Measurements from ENCODE around the gene DTNA. TPM values are rescaled to one million over a fixed set of nuclear protein-coding genes. Genes with fewer than 3 reads are reported as not detected.

Gene DTNA
- total RNA-seq, 1 donor, result 10.1 TPM

GRCh38 chr18:34738175-34738894 lies 28.2 kb downstream of the DTNA start:
- Histone ChIP-seq H4K20me1 (ENCODE audit: insufficient read depth, low read length) (no peaks in the 10 kb centered on the region), H3K79me2 (ENCODE audit: insufficient read depth, low read length) (no peaks in the 10 kb centered on the region), H3K9me3 (ENCODE audit: low read depth, low read length) (no peaks in the 10 kb centered on the region), H3K4me1 (ENCODE audit: insufficient read depth, low read length) (no peaks in the 10 kb centered on the region), H3K27ac (ENCODE audit: low read depth, low read length) (no peak overlapping the region), H3K4me2 (ENCODE audit: insufficient read depth, low read length) (no peak overlapping the region), H3K4me3 (ENCODE audit: insufficient read depth, low read length) (no peak overlapping the region), H2AFZ (ENCODE audit: low read length) (no peak overlapping the region), H3K27me3 (ENCODE audit: insufficient read depth, low read length) (no peaks in the 10 kb centered on the region), H3K36me3 (ENCODE audit: insufficient read depth, low read length) (no peaks in the 10 kb centered on the region)
- DNase-seq (ENCODE audit: insufficient read length, low spot score, missing footprints), result no peak
- TF ChIP-seq CTCF (IDR thresholded peaks at IDR 0.05; ENCODE audit: extremely low read depth, low read depth, low read length), result no peak

GRCh38 chr18:34740101-34740500 lies 30.0 kb downstream of the DTNA start:
- Histone ChIP-seq H3K4me3 (ENCODE audit: insufficient read depth, low read length) (no peak overlapping the region), H3K27me3 (ENCODE audit: insufficient read depth, low read length) (no peaks in the 10 kb centered on the region)

GRCh38 chr18:34740724-34741123 lies 30.6 kb downstream of the DTNA start:
- no peaks in the 10 kb centered on the region for H3K9me3 ChIP-seq (ENCODE audit: low read depth, low read length)
- no peak for DNase-seq (ENCODE audit: insufficient read length, low spot score, missing footprints)
- H3K79me2 ChIP-seq (ENCODE audit: insufficient read depth, low read length), result no peaks in the 10 kb centered on the region
- H3K4me2 ChIP-seq (ENCODE audit: insufficient read depth, low read length), result no peak overlapping the region
- no peak overlapping the region for H2AFZ ChIP-seq (ENCODE audit: low read length)
- no peaks in the 10 kb centered on the region for H3K27me3 ChIP-seq (ENCODE audit: insufficient read depth, low read length)
- H3K36me3 ChIP-seq (ENCODE audit: insufficient read depth, low read length), result no peaks in the 10 kb centered on the region
- no peak overlapping the region for H3K27ac ChIP-seq (ENCODE audit: low read depth, low read length)
- no peak for TF ChIP-seq CTCF (IDR thresholded peaks at IDR 0.05; ENCODE audit: extremely low read depth, low read depth, low read length)
- no peak overlapping the region for H3K4me3 ChIP-seq (ENCODE audit: insufficient read depth, low read length)
- H3K4me1 ChIP-seq (ENCODE audit: insufficient read depth, low read length), result no peaks in the 10 kb centered on the region
- no peaks in the 10 kb centered on the region for H4K20me1 ChIP-seq (ENCODE audit: insufficient read depth, low read length)

More at GRCh38 chr18:34740101-34740500, 30.0 kb downstream of the DTNA start:
- Histone ChIP-seq H3K9me3 (ENCODE audit: low read depth, low read length) (no peaks in the 10 kb centered on the region), H3K36me3 (ENCODE audit: insufficient read depth, low read length) (no peaks in the 10 kb centered on the region), H2AFZ (ENCODE audit: low read length) (no peak overlapping the region), H3K79me2 (ENCODE audit: insufficient read depth, low read length) (no peaks in the 10 kb centered on the region), H3K27ac (ENCODE audit: low read depth, low read length) (no peak overlapping the region), H3K4me1 (ENCODE audit: insufficient read depth, low read length) (no peaks in the 10 kb centered on the region), H3K4me2 (ENCODE audit: insufficient read depth, low read length) (no peak overlapping the region), H4K20me1 (ENCODE audit: insufficient read depth, low read length) (no peaks in the 10 kb centered on the region)
- DNase-seq (ENCODE audit: insufficient read length, low spot score, missing footprints), result no peak
- TF ChIP-seq CTCF (IDR thresholded peaks at IDR 0.05; ENCODE audit: extremely low read depth, low read depth, low read length), result no peak

GRCh38 chr18:34741401-34741800 lies 31.3 kb downstream of the DTNA start:
- Histone ChIP-seq H3K27ac (ENCODE audit: low read depth, low read length) (no peak overlapping the region), H3K27me3 (ENCODE audit: insufficient read depth, low read length) (no peaks in the 10 kb centered on the region), H2AFZ (ENCODE audit: low read length) (no peak overlapping the region), H3K4me2 (ENCODE audit: insufficient read depth, low read length) (no peak overlapping the region), H3K4me1 (ENCODE audit: insufficient read depth, low read length) (no peaks in the 10 kb centered on the region), H3K79me2 (ENCODE audit: insufficient read depth, low read length) (no peaks in the 10 kb centered on the region), H3K9me3 (ENCODE audit: low read depth, low read length) (no peaks in the 10 kb centered on the region), H3K4me3 (ENCODE audit: insufficient read depth, low read length) (no peak overlapping the region), H4K20me1 (ENCODE audit: insufficient read depth, low read length) (no peaks in the 10 kb centered on the region), H3K36me3 (ENCODE audit: insufficient read depth, low read length) (no peaks in the 10 kb centered on the region)
- DNase-seq (ENCODE audit: insufficient read length, low spot score, missing footprints), result no peak
- TF ChIP-seq CTCF (IDR thresholded peaks at IDR 0.05; ENCODE audit: extremely low read depth, low read depth, low read length), result no peak
